ENCODE data around the gene GPC5. TPM values are rescaled to one million over a fixed set of nuclear protein-coding genes. Genes with fewer than 3 reads are reported as not detected.

GPC5 gene
- total RNA-seq, 1 experiment from 2014 or later: 0.15 TPM

- Histone ChIP-seq H2BK12ac (ENCODE audit: insufficient read length, low read depth, low read length) (no peak overlapping the region), H4K20me1 (ENCODE audit: control insufficient read depth, insufficient read depth, insufficient read length) (peaks cover 2% of the 10 kb centered on the region), H3K9ac (ENCODE audit: extremely low read depth, insufficient read length, low read length) (no peak overlapping the region), H3K4me1 (ENCODE audit: insufficient read depth, low read length) (no peaks in the 10 kb centered on the region), H2BK20ac (ENCODE audit: low read depth, low read length, poor library complexity, severe bottlenecking) (no peak overlapping the region), H3K4ac (ENCODE audit: low read depth, low read length) (no peak overlapping the region), H3K27me3 (ENCODE audit: insufficient read depth, low read length) (no peaks in the 10 kb centered on the region), H4K91ac (ENCODE audit: insufficient read length, low read depth, low read length) (no peak overlapping the region), H3K23ac (ENCODE audit: insufficient read length, low read depth, low read length) (no peak overlapping the region), H3K9me3 (ENCODE audit: control insufficient read depth, low read depth, low read length) (no peaks in the 10 kb centered on the region), H2BK120ac (ENCODE audit: low read depth, low read length, poor library complexity, severe bottlenecking) (no peak overlapping the region), H3K23me2 (ENCODE audit: insufficient read length, low read depth, low read length, poor library complexity, severe bottlenecking) (no peaks in the 10 kb centered on the region), H2BK5ac (ENCODE audit: insufficient read length, low read length) (no peak overlapping the region), H3K79me2 (ENCODE audit: insufficient read depth, low read length) (no peaks in the 10 kb centered on the region), H2AK5ac (ENCODE audit: insufficient read length, low read length) (no peak overlapping the region), H3K4me2 (ENCODE audit: insufficient read depth, insufficient read length, low read length) (no peak overlapping the region), H3K27ac (ENCODE audit: insufficient read length, low read depth, low read length) (no peak overlapping the region), H3K56ac (ENCODE audit: insufficient read length, low read depth, low read length) (no peak overlapping the region), H3K14ac (ENCODE audit: insufficient read depth, low read length) (no peak overlapping the region), H3K79me1 (ENCODE audit: insufficient read depth, low read depth, low read length, poor library complexity, severe bottlenecking) (no peaks in the 10 kb centered on the region), H4K5ac (ENCODE audit: insufficient read length, low read depth, low read length) (no peak overlapping the region), H3T11ph (ENCODE audit: low read length) (no peak overlapping the region), H4K8ac (replicated peaks; ENCODE audit: insufficient read length, low read depth, low read length) (no peak overlapping the region), H2BK15ac (ENCODE audit: low read depth, low read length) (no peak overlapping the region), H2AFZ (ENCODE audit: low read length) (no peak overlapping the region), H3K18ac (ENCODE audit: insufficient read length, low read depth, low read length) (no peak overlapping the region)
- Mint-ChIP-seq H3K27me3 (ENCODE audit: low read depth) (no peaks in the 10 kb centered on the region; the same call in 1 of the 2 replicates), H3K27ac (peak overlapping the region in 1 of 3 experiments; percentile 90; a peak in 3 of 7 replicates), H3K4me3 (no peak overlapping the region), H3K4me1 (no peaks in the 10 kb centered on the region), H3K36me3 (ENCODE audit: insufficient read depth in 1 of 3, low read depth in 3 of 3) (no peaks in the 10 kb centered on the region), H3K9me3 (no peaks in the 10 kb centered on the region)
- no CpG with 5 or more reads among the region's 1 CpG for WGBS (ENCODE audit: extremely low coverage, insufficient read length, low lambda C conversion rate)
- DNase-seq: peak; percentile 37
- peak; percentile 43; the same call in 1 of the 3 replicates for TF ChIP-seq CTCF (conservative IDR thresholded peaks at IDR 0.05)
Measured at GRCh38 chr13:91955546-91956355, 557.3 kb downstream of the GPC5 start.

Measured in H9 (cell line).